DOHH2 (cell line): ENCODE measurements around the gene FKBP10.

ENCODE experiments used
- CTCF ChIP-seq: fragments of 200-600 bp; sonication (generic); IDR thresholded peaks from one replicate; pipeline ENCODE4 v1.5.1; 2014; ENCODE audit warnings: antibody characterized with exemption, mild to moderate bottlenecking, low read depth, low read length; ENCODE audit not compliant: poor library complexity, severe bottlenecking
- EZH2phosphoT487 ChIP-seq: fragments of 200-600 bp; sonication (generic); IDR thresholded peaks from 2 replicates; pipeline ENCODE4 v1.6.1; 2017; ENCODE audit warnings: borderline replicate concordance, mild to moderate bottlenecking, antibody characterized with exemption, low read length, moderate library complexity, mixed read lengths

GRCh38 chr17:41837761-41838538 is 25.1 kb downstream of the FKBP10 start, which contains the start of gene KLHL10:
- TF ChIP-seq CTCF: no peak
- no peak for TF ChIP-seq EZH2phosphoT487
